HG03280 (cell line): Measurements from ENCODE around the gene LPIN2.
"Not testable (repeated sequence)": the region's sequence is repeated elsewhere in the genome, so short reads cannot be mapped to it uniquely, and the experiment has no call there.

Source experiments
- ATAC-seq: cut with Tn5 transposase; IDR thresholded peaks from one replicate; pipeline ENCODE4 v1.9.1; 2021; ENCODE audit warnings: mild to moderate bottlenecking, moderate library complexity; ENCODE audit not compliant: unreplicated experiment

Gene LPIN2

GRCh38 chr18:3046216-3046808 lies 33.4 kb upstream of the LPIN2 start:
- peak; percentile 65 for ATAC-seq

GRCh38 chr18:3044931-3045698 lies 32.2 kb upstream of the LPIN2 start:
- no peak for ATAC-seq

DNA sequence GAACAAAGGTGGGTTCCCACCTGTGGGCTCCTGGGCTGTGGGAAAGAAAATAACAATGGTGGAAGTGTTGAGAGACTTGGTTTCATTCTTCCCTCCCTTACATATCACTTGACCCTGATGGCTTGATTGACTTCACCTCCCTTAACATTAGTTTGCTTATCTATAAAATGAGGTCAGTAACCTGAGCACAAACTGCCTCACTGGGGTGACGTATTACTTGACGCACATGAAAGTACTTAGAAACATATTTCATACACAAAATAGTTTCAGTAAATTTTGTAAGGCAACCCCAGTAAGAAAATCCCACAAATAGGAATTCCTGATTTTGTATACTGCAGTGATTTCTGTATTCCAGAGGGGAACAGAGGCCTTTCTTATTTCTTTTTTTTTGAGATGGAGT lies 29.4 kb upstream of the LPIN2 start:
- no peak for ATAC-seq

GRCh38 chr18:3041843-3042242 lies 28.9 kb upstream of the LPIN2 start:
- ATAC-seq: no peak

GRCh38 chr18:3040881-3041280 lies 27.9 kb upstream of the LPIN2 start:
- ATAC-seq: no peak

GRCh38 chr18:3040173-3040572 lies 27.2 kb upstream of the LPIN2 start:
- ATAC-seq: no peak

DNA sequence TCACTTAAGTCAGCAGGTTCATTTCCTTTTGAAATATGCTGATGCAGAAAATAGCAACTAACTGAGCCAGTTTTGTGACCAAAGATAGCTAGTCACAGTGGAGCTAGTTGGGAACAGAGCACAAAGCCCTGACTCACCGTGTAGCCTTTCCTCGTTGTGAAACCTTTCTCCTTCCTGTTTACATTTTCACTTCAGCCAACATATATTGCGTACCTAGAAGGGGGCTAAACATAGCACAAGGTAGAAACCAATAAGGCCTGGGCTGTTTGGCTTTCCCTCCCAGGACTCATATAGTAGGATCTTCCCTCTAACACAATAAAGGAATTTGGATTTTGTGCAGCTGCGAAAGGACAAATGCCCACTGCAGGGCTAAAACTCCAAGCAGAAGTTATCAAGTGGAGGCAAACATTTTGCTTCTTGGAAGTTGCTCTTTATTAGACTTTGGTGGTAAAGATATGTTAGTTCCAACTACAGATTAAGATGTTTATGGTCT lies 24.5 kb upstream of the LPIN2 start:
- peak; percentile 99 for ATAC-seq

DNA sequence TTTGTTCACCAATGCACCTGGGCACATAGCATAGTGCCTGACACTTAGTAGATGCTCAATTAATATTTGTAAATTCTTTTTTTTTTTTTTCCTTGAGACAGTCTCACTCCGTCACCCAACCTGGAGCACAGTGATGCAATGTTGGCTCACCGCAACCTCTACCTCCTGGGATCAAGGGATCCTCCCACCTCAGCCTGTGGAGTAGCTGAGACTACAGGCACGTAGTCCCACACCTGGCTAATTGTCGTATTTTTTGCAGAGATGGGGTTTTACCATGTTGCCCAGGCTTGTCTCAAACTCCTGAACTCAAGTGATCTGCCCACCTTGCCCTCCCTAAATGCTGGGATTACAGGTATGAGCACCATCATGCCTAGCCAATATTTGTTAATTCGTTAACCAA lies 23.2 kb upstream of the LPIN2 start:
- no peak for ATAC-seq

DNA sequence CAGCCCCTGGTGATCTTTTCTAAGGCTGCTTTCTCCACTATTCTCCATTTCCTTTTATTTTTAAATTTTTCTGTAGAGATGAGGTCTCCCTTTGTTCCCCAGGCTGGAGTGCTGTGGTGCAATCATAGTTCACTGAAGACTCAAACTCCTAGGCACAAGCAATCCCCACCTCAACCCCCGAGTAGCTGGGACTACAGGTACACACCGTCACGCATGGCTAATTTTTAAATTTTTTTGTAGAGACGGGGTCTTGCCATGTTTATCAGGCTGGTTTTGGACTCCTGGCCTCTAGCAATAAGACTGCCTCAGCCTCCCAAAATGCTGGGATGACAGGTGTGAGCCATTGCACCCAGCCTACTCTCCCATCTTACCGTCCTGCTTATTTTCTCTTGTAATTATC lies 22.7 kb upstream of the LPIN2 start:
- ATAC-seq: no peak

DNA sequence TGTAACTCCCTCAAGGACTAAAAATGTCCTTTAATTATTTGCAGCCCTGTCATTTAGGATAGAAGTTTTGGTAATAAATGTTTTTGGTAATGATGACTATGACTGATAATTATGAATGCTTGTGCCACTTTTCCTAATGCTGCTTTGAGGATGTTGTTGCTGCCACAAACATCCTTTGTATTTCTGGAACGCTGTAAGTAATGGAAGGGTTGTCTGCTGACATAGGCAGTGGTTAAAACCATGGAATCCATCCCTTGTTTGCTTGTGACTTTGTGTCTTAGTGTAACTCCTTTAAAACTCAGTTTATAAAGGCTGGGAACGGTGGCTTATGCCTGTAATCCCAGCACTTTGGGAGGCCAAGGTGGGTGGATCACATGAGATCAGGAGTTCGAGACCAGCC lies 19.8 kb upstream of the LPIN2 start:
- no peak for ATAC-seq

DNA sequence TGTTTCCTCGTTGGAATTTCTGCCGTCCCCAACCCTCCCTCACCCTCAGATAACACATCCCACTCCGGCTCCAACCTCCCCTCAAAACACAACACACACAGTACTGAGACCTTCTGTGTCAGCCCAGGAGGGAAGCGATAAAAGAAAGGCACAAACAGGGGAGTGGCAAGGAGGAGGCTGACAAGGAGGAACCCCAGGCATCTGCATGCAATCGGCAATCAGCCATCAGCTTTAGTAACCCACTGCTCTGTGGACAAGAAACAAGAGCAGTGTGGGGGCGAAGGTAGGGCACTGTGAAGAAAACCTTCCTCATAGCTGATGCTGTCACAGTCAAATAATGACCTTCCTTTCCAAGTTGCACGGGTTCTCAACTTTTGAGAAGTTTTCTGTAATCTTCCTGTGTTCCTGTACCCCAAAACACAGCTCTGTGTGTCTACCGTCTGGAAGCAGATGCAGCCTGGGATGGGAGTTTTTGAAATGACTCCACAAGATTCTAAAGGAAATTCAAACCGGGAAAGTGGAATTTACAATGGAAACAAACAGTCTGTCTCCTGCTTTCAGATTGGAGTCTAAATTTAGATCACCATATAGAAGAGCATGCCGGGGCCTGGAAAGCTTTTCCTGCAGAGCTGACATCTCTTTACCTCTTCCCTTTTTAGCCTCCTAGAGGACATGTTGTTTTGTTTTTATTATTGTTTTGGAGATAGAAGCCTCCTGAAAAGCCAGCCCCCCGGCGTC lies 16.4 kb upstream of the LPIN2 start:
- ATAC-seq: no peak

DNA sequence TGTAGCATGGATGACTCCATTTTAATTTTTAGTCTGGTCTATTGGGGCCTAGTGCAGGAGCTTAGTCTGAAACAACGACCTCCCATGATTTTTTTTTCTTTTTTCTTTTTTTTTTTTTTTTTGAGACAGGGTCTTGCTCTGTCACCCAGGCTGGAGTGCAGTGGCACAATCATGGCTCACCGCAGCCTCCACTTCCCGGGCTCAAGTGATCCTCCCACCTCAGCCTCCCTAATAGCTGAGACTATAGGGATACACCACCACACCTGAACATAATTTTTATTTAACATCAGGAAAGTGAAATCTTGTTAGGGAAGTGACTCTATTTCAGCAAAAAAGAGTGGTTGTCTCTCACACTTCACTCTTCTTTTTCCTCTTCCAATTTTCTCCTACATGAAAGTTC lies 15.2 kb upstream of the LPIN2 start:
- not testable (repeated sequence) for ATAC-seq

GRCh38 chr18:3027370-3027891 lies 14.5 kb upstream of the LPIN2 start:
- no peak for ATAC-seq

GRCh38 chr18:3025544-3025943 lies 12.6 kb upstream of the LPIN2 start:
- no peak for ATAC-seq

- not testable (repeated sequence) for ATAC-seq
These were observed 10.7 kb upstream of the LPIN2 start for GRCh38 chr18:3023603-3024002.

DNA sequence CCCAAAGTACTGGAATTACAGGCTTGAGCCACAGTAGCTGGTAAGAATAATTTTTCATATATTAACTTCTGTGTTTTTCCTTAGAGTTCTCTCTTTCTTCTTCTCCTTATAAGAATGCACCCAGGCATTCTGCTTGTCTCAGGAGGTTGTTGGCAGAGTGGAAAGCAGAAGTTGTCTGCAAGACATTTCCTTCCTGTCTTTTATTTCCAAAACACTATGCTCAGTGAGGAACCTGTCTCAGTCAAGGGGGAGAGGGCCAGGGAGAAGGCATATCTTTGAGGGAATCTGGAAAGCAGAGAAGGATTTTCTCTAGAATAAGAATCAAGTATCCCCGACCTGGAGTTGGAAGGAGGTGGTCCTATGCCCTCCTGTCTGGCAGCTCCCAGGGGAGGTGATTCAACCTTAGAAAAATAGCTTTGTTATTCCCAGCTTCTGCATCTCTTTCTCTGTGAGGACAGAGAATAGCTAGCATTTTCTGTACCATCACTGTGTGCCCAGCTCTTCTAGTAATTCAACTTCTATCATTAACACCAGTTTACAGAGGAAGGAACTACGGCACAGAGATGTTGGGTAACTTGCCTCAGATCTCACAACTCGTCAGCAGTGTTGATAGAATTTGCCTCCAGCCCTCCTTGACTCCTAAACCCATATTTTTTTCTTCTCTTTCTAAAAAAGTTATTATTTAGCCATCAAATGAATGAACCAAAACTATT lies 3.8 kb upstream of the LPIN2 start:
- ATAC-seq: no peak

DNA sequence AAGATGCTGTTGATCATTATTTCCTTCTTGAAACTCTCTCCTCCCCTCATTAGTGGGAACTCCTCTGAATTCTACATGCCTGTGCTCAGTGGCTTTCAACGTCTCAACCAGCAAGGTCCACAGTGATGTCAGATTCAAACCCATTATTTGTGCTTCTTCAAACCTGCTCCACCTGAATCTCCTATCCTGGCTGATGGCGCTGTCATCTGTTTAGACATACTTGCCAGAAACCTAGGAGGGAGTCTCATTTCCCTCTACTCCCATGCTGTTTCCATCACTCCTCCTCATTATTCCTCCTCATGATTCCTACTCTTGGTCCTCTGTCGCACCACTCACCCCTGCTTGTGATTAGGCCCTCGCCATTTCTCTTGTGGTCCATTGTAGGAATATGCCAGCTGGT lies 2.9 kb upstream of the LPIN2 start:
- ATAC-seq: no peak

DNA sequence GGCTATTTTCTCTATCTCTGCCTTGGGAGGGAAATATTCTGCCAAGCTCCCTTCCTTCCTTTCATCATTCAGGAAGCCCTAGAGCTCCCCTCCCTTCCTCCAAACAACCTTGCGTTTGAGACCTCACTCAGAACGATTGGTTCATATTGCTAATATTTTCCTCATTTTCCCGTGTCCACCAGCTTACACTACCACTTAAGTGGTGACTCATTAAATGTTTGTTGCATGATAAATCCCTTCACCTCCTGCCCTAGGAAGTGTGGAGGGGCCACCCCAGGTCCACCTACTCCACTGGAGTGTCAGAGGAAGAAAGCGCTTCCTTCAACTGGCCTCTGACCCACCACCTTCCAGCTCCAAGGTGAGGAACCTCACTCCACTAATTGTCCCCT lies 2.3 kb upstream of the LPIN2 start:
- no peak for ATAC-seq

DNA sequence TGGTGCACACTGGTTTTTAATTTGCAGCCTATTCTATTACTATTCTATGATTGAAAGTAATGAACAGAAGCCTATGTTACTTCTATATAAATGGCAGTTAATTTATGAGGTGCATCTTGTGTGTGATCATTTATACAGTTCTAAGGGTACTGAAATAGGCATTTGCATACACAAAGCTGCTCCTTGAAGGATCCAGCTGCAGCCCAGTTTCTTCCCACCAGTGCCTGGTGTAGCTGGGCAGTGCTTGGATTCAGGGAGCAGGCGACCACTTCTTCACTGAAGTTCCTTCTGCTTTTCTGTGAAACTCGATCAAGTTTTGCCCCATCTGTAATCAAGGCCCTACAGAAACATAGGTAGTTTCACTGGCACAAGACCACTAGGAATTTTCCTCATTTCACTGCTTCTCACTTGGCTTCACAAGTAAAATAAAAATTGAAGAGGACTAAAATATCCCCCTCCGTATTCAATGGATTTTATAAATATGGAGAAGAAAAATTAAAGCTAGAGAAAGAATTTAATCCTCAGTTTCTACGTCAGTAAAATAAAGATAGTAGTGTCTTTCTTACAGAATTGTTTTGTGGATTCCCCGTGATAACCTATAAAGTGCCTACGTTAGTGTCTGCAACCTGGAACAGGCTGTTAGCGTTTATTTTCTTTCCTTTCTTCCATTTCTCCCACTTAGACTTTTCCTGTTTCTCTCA lies 1.7 kb upstream of the LPIN2 start:
- no peak for ATAC-seq
